ENCODE data around the gene CRYBB3. TPM values are rescaled to one million over a fixed set of nuclear protein-coding genes. Genes with fewer than 3 reads are reported as not detected.

CRYBB3 gene
- total and polyA plus RNA-seq, 5 donors from 2014 or later = not detected

GRCh38 chr22:25192406-25192805, 7.3 kb upstream of the CRYBB3 start:
- Mint-ChIP-seq H3K36me3 (no peaks in the 10 kb centered on the region), H3K9me3 (no peaks in the 10 kb centered on the region), H3K4me3 (no peak overlapping the region), H3K4me1 (no peaks in the 10 kb centered on the region), H3K27ac (no peak overlapping the region), H3K27me3 (peaks cover 4% of the 10 kb centered on the region)
- no peak overlapping the region for H3K4me3 ChIP-seq (ENCODE audit: low read depth, low read length)
- H3K36me3 ChIP-seq (ENCODE audit: control insufficient read depth, insufficient read depth, low read length) = no peaks in the 10 kb centered on the region
- no peak overlapping the region for H3K27ac ChIP-seq (ENCODE audit: insufficient read depth, low read length, poor library complexity, severe bottlenecking)
- no peaks in the 10 kb centered on the region for H3K4me1 ChIP-seq (ENCODE audit: control insufficient read depth, insufficient read depth, low read length, poor library complexity, severe bottlenecking)
- H3K27me3 ChIP-seq (ENCODE audit: control insufficient read depth, insufficient read depth, low read length) = no peaks in the 10 kb centered on the region
- ATAC-seq (ENCODE audit: low read depth in 2 of 2) (no peak), DNase-seq (no peak)
- no peaks in the 10 kb centered on the region for H3K9me3 ChIP-seq (ENCODE audit: control insufficient read depth in 2 of 2, low read length in 2 of 2)

GRCh38 chr22:25193130-25193529, 6.5 kb upstream of the CRYBB3 start:
- no peak overlapping the region for H3K27ac Mint-ChIP-seq

GRCh38 chr22:25193548-25193947, 6.1 kb upstream of the CRYBB3 start:
- Histone ChIP-seq H3K27me3 (ENCODE audit: control insufficient read depth, insufficient read depth, low read length) (no peaks in the 10 kb centered on the region), H3K36me3 (ENCODE audit: control insufficient read depth, insufficient read depth, low read length) (no peaks in the 10 kb centered on the region), H3K4me3 (ENCODE audit: low read depth, low read length) (no peak overlapping the region), H3K9me3 (ENCODE audit: control insufficient read depth in 2 of 2, low read length in 2 of 2) (no peaks in the 10 kb centered on the region), H3K4me1 (ENCODE audit: control insufficient read depth, insufficient read depth, low read length, poor library complexity, severe bottlenecking) (no peaks in the 10 kb centered on the region), H3K27ac (ENCODE audit: insufficient read depth, low read length, poor library complexity, severe bottlenecking) (no peak overlapping the region)
- H3K36me3 Mint-ChIP-seq = no peaks in the 10 kb centered on the region
- ATAC-seq (ENCODE audit: low read depth in 2 of 2) (no peak), DNase-seq (no peak)
- H3K27me3 Mint-ChIP-seq = peaks cover 4% of the 10 kb centered on the region
- no peaks in the 10 kb centered on the region for H3K4me1 Mint-ChIP-seq
- no peak overlapping the region for H3K27ac Mint-ChIP-seq
- no peaks in the 10 kb centered on the region for H3K9me3 Mint-ChIP-seq
- no peak overlapping the region for H3K4me3 Mint-ChIP-seq

More at GRCh38 chr22:25193130-25193529, 6.5 kb upstream of the CRYBB3 start:
- H3K27me3 Mint-ChIP-seq = peaks cover 4% of the 10 kb centered on the region
- Histone ChIP-seq H3K27ac (ENCODE audit: insufficient read depth, low read length, poor library complexity, severe bottlenecking) (no peak overlapping the region), H3K27me3 (ENCODE audit: control insufficient read depth, insufficient read depth, low read length) (no peaks in the 10 kb centered on the region), H3K4me3 (ENCODE audit: low read depth, low read length) (no peak overlapping the region), H3K36me3 (ENCODE audit: control insufficient read depth, insufficient read depth, low read length) (no peaks in the 10 kb centered on the region), H3K4me1 (ENCODE audit: control insufficient read depth, insufficient read depth, low read length, poor library complexity, severe bottlenecking) (no peaks in the 10 kb centered on the region), H3K9me3 (ENCODE audit: control insufficient read depth in 2 of 2, low read length in 2 of 2) (no peaks in the 10 kb centered on the region)
- no peaks in the 10 kb centered on the region for H3K36me3 Mint-ChIP-seq
- H3K4me3 Mint-ChIP-seq = no peak overlapping the region
- H3K9me3 Mint-ChIP-seq = no peaks in the 10 kb centered on the region
- H3K4me1 Mint-ChIP-seq = no peaks in the 10 kb centered on the region
- DNase-seq = no peak
- no peak for ATAC-seq (ENCODE audit: low read depth in 2 of 2)

- Mint-ChIP-seq H3K9me3 (no peaks in the 10 kb centered on the region), H3K27me3 (no peaks in the 10 kb centered on the region), H3K27ac (no peak overlapping the region), H3K36me3 (no peaks in the 10 kb centered on the region), H3K4me3 (no peak overlapping the region), H3K4me1 (no peaks in the 10 kb centered on the region)
- no peak overlapping the region for H3K4me3 ChIP-seq (ENCODE audit: low read depth, low read length)
- ATAC-seq (ENCODE audit: low read depth in 2 of 2) (no peak), DNase-seq (no peak)
- H3K9me3 ChIP-seq (ENCODE audit: control insufficient read depth in 2 of 2, low read length in 2 of 2) = no peaks in the 10 kb centered on the region
- H3K27me3 ChIP-seq (ENCODE audit: control insufficient read depth, insufficient read depth, low read length) = no peaks in the 10 kb centered on the region
- H3K36me3 ChIP-seq (ENCODE audit: control insufficient read depth, insufficient read depth, low read length) = no peaks in the 10 kb centered on the region
- H3K27ac ChIP-seq (ENCODE audit: insufficient read depth, low read length, poor library complexity, severe bottlenecking) = no peak overlapping the region
- H3K4me1 ChIP-seq (ENCODE audit: control insufficient read depth, insufficient read depth, low read length, poor library complexity, severe bottlenecking) = no peaks in the 10 kb centered on the region
These were observed 3.3 kb upstream of the CRYBB3 start for GRCh38 chr22:25196326-25196725.

- Histone ChIP-seq H3K4me3 (ENCODE audit: low read depth, low read length) (no peak overlapping the region), H3K27me3 (ENCODE audit: control insufficient read depth, insufficient read depth, low read length) (no peaks in the 10 kb centered on the region), H3K36me3 (ENCODE audit: control insufficient read depth, insufficient read depth, low read length) (no peaks in the 10 kb centered on the region), H3K4me1 (ENCODE audit: control insufficient read depth, insufficient read depth, low read length, poor library complexity, severe bottlenecking) (no peaks in the 10 kb centered on the region), H3K9me3 (ENCODE audit: control insufficient read depth in 2 of 2, low read length in 2 of 2) (no peaks in the 10 kb centered on the region), H3K27ac (ENCODE audit: insufficient read depth, low read length, poor library complexity, severe bottlenecking) (no peak overlapping the region)
- DNase-seq = no peak
- Mint-ChIP-seq H3K4me3 (no peak overlapping the region), H3K27me3 (no peaks in the 10 kb centered on the region), H3K27ac (no peak overlapping the region), H3K36me3 (no peaks in the 10 kb centered on the region), H3K9me3 (no peaks in the 10 kb centered on the region), H3K4me1 (no peaks in the 10 kb centered on the region)
- no peak for ATAC-seq (ENCODE audit: low read depth in 2 of 2)
These were observed 2.3 kb upstream of the CRYBB3 start for GRCh38 chr22:25197340-25197739.

- Mint-ChIP-seq H3K36me3 (no peaks in the 10 kb centered on the region), H3K27me3 (no peaks in the 10 kb centered on the region), H3K9me3 (no peaks in the 10 kb centered on the region), H3K4me1 (no peaks in the 10 kb centered on the region), H3K4me3 (no peak overlapping the region), H3K27ac (no peak overlapping the region)
- Histone ChIP-seq H3K9me3 (ENCODE audit: control insufficient read depth in 2 of 2, low read length in 2 of 2) (no peaks in the 10 kb centered on the region), H3K4me3 (ENCODE audit: low read depth, low read length) (no peak overlapping the region), H3K27ac (ENCODE audit: insufficient read depth, low read length, poor library complexity, severe bottlenecking) (no peak overlapping the region), H3K36me3 (ENCODE audit: control insufficient read depth, insufficient read depth, low read length) (no peaks in the 10 kb centered on the region), H3K4me1 (ENCODE audit: control insufficient read depth, insufficient read depth, low read length, poor library complexity, severe bottlenecking) (no peaks in the 10 kb centered on the region), H3K27me3 (ENCODE audit: control insufficient read depth, insufficient read depth, low read length) (no peaks in the 10 kb centered on the region)
- ATAC-seq (ENCODE audit: low read depth in 2 of 2) = no peak
- no peak for DNase-seq
These were observed 1.3 kb downstream of the CRYBB3 start for GRCh38 chr22:25200967-25201366.

GRCh38 chr22:25201557-25202273, 2.1 kb downstream of the CRYBB3 start:
- Histone ChIP-seq H3K36me3 (ENCODE audit: control insufficient read depth, insufficient read depth, low read length) (no peaks in the 10 kb centered on the region), H3K27ac (ENCODE audit: insufficient read depth, low read length, poor library complexity, severe bottlenecking) (no peak overlapping the region), H3K4me1 (ENCODE audit: control insufficient read depth, insufficient read depth, low read length, poor library complexity, severe bottlenecking) (no peaks in the 10 kb centered on the region), H3K9me3 (ENCODE audit: control insufficient read depth in 2 of 2, low read length in 2 of 2) (no peaks in the 10 kb centered on the region), H3K27me3 (ENCODE audit: control insufficient read depth, insufficient read depth, low read length) (no peaks in the 10 kb centered on the region), H3K4me3 (ENCODE audit: low read depth, low read length) (no peak overlapping the region)
- ATAC-seq (ENCODE audit: low read depth in 2 of 2) = no peak
- no peak for DNase-seq
- H3K27me3 Mint-ChIP-seq = no peaks in the 10 kb centered on the region
- no peaks in the 10 kb centered on the region for H3K9me3 Mint-ChIP-seq
- H3K4me3 Mint-ChIP-seq = no peak overlapping the region
- no peaks in the 10 kb centered on the region for H3K36me3 Mint-ChIP-seq
- peaks cover 0 to 2% (median 0%) of the 10 kb centered on the region in 4 donors for H3K4me1 Mint-ChIP-seq
- H3K27ac Mint-ChIP-seq = no peak overlapping the region

- H3K9me3 ChIP-seq (ENCODE audit: control insufficient read depth in 2 of 2, low read length in 2 of 2) = no peaks in the 10 kb centered on the region
- H3K36me3 ChIP-seq (ENCODE audit: control insufficient read depth, insufficient read depth, low read length) = no peaks in the 10 kb centered on the region
- ATAC-seq (ENCODE audit: low read depth in 2 of 2) (no peak), DNase-seq (peak; percentile 18 to 52 (median 30))
- Mint-ChIP-seq H3K36me3 (no peaks in the 10 kb centered on the region), H3K27me3 (no peaks in the 10 kb centered on the region), H3K4me1 (peaks cover 0 to 2% (median 0%) of the 10 kb centered on the region in 4 donors), H3K4me3 (no peak overlapping the region), H3K27ac (no peak overlapping the region), H3K9me3 (no peaks in the 10 kb centered on the region)
- no peaks in the 10 kb centered on the region for H3K4me1 ChIP-seq (ENCODE audit: control insufficient read depth, insufficient read depth, low read length, poor library complexity, severe bottlenecking)
- H3K27ac ChIP-seq (ENCODE audit: insufficient read depth, low read length, poor library complexity, severe bottlenecking) = no peak overlapping the region
- no peak overlapping the region for H3K4me3 ChIP-seq (ENCODE audit: low read depth, low read length)
- no peaks in the 10 kb centered on the region for H3K27me3 ChIP-seq (ENCODE audit: control insufficient read depth, insufficient read depth, low read length)
These were observed 2.7 kb downstream of the CRYBB3 start for GRCh38 chr22:25202290-25202921.
